Measurements from ENCODE around the gene DYNC2I2. TPM values are rescaled to one million over a fixed set of nuclear protein-coding genes. Genes with fewer than 3 reads are reported as not detected.

The DYNC2I2 gene
- total RNA-seq, 2 experiments from 2014 or later = 24.3 to 25.6 TPM

DNA sequence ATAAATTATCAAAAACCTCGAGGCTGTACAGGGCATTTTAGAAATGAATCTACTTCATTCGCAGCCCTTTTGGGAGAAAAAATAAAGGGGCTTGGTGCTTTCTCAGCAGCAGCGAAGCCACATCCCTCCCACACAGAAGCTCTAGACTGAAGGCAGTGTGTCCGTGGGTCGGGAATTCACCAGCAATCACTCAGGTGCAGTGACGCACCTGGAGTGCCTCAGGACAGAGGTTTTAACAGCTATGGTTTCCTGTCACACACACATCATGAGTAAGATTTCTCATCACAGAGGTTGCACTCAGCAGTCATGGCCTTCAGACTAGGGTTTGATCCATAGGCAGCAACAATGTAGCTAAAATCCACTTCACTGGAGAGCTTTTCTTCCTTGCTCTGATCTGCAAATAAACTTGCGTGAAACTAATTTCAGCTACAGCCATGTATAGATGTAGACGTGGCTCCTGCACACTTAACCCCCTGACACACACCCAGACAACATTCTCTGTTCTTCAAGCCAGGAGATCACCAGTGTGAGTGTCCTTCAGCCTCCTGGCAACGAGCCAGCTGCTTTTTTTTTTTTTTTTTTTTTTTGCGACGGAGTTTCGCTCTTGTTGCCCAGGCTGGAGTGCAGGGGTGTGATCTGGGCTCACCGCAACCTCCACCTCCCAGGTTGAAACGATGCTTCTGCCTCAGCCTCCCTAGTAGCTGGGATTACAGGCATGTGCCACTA is 34.8 kb downstream of the DYNC2I2 start:
- DNase-seq (no peak), ATAC-seq (no peak)
- intact Hi-C loops (cut with micrococcal nuclease) = no loop called here
- ChIA-PET POLR2A (interaction anchor here (1.5 kb wide), 1 partner anchor 8 kb away, joined by 4 read pairs; no protein-coding TSS in a partner anchor), CTCF (no interaction called here)
- Mint-ChIP-seq H3K4me1 (ENCODE audit: low read depth) (no peaks in the 10 kb centered on the region), H3K4me3 (no peak overlapping the region), H3K27ac (no peak overlapping the region), H3K27me3 (no peaks in the 10 kb centered on the region), H3K36me3 (ENCODE audit: low read depth) (peaks cover 45% of the 10 kb centered on the region), H3K9me3 (no peaks in the 10 kb centered on the region)
- TF ChIP-seq, protein P1, sequence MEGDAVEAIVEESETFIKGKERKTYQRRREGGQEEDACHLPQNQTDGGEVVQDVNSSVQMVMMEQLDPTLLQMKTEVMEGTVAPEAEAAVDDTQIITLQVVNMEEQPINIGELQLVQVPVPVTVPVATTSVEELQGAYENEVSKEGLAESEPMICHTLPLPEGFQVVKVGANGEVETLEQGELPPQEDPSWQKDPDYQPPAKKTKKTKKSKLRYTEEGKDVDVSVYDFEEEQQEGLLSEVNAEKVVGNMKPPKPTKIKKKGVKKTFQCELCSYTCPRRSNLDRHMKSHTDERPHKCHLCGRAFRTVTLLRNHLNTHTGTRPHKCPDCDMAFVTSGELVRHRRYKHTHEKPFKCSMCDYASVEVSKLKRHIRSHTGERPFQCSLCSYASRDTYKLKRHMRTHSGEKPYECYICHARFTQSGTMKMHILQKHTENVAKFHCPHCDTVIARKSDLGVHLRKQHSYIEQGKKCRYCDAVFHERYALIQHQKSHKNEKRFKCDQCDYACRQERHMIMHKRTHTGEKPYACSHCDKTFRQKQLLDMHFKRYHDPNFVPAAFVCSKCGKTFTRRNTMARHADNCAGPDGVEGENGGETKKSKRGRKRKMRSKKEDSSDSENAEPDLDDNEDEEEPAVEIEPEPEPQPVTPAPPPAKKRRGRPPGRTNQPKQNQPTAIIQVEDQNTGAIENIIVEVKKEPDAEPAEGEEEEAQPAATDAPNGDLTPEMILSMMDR (IDR thresholded peaks at IDR 0.05) = no peak

GRCh38 chr9:128619779-128620178 is 36.9 kb downstream of the DYNC2I2 start:
- no peak for DNase-seq
- TF ChIP-seq, protein P1 (IDR thresholded peaks at IDR 0.05) = no peak
- H3K27ac Mint-ChIP-seq = no peak overlapping the region
- no peaks in the 10 kb centered on the region for H3K9me3 Mint-ChIP-seq
- H3K36me3 Mint-ChIP-seq (ENCODE audit: low read depth) = peaks cover 48% of the 10 kb centered on the region
- no peaks in the 10 kb centered on the region for H3K27me3 Mint-ChIP-seq
- intact Hi-C loops (cut with micrococcal nuclease) = no loop called here
- no peak overlapping the region for H3K4me3 Mint-ChIP-seq
- ATAC-seq = no peak
- ChIA-PET CTCF (no interaction called here), POLR2A (interaction anchor here (0.6 kb wide), 1 partner anchor 12 kb away, joined by 3 read pairs; no protein-coding TSS in a partner anchor)
- no peaks in the 10 kb centered on the region for H3K4me1 Mint-ChIP-seq (ENCODE audit: low read depth)

- H3K27ac Mint-ChIP-seq = no peak overlapping the region
- H3K27me3 Mint-ChIP-seq = no peaks in the 10 kb centered on the region
- ATAC-seq (no peak), DNase-seq (no peak)
- intact Hi-C loops (cut with micrococcal nuclease) = no loop called here
- no peaks in the 10 kb centered on the region for H3K9me3 Mint-ChIP-seq
- no peak overlapping the region for H3K4me3 Mint-ChIP-seq
- H3K36me3 Mint-ChIP-seq (ENCODE audit: low read depth) = peaks cover 42% of the 10 kb centered on the region
- POLR2A ChIA-PET = no interaction called here
- CTCF ChIA-PET = no interaction called here
- TF ChIP-seq, protein P1 (IDR thresholded peaks at IDR 0.05) = no peak
- H3K4me1 Mint-ChIP-seq (ENCODE audit: low read depth) = no peaks in the 10 kb centered on the region
These were observed 37.5 kb downstream of the DYNC2I2 start for GRCh38 chr9:128619127-128619526.

- Mint-ChIP-seq H3K27ac (no peak overlapping the region), H3K4me1 (ENCODE audit: low read depth) (no peaks in the 10 kb centered on the region), H3K27me3 (no peaks in the 10 kb centered on the region), H3K4me3 (no peak overlapping the region), H3K9me3 (no peaks in the 10 kb centered on the region), H3K36me3 (ENCODE audit: low read depth) (peaks cover 47% of the 10 kb centered on the region)
- DNase-seq = no peak
- ChIA-PET POLR2A (no interaction called here), CTCF (no interaction called here)
- ATAC-seq = no peak
- TF ChIP-seq, protein P1 (IDR thresholded peaks at IDR 0.05) = no peak
- intact Hi-C loops (cut with micrococcal nuclease) = no loop called here
These were observed 38.7 kb downstream of the DYNC2I2 start for GRCh38 chr9:128617943-128618342.

DNA sequence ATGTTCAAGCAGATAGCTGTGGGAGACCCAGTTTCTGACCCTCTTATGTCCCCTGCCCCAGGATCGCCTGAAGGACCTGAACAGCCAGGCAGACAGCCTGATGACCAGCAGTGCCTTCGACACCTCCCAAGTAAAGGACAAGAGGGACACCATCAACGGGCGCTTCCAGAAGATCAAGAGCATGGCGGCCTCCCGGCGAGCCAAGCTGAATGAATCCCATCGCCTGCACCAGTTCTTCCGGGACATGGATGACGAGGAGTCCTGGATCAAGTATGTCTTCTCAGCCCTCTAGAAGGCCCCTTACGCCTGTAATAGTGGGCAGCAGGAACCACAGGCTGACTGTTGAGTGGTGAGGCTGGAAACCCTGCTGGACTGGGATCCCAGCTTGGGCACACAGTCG is 41.1 kb downstream of the DYNC2I2 start:
- no peaks in the 10 kb centered on the region for H3K4me1 Mint-ChIP-seq (ENCODE audit: low read depth)
- H3K36me3 Mint-ChIP-seq (ENCODE audit: low read depth) = peaks cover 52% of the 10 kb centered on the region
- CTCF ChIA-PET = interaction anchor here (1.1 kb wide), 1 partner anchor 147 kb away, joined by 3 read pairs; no protein-coding TSS in a partner anchor
- no peak overlapping the region for H3K27ac Mint-ChIP-seq
- intact Hi-C loops (cut with micrococcal nuclease) = no loop called here
- no peak for ATAC-seq
- no peak for DNase-seq
- TF ChIP-seq, protein P1 (IDR thresholded peaks at IDR 0.05) = no peak
- POLR2A ChIA-PET = interaction anchor here (1.4 kb wide), 1 partner anchor 63 kb away, joined by 3 read pairs; no protein-coding TSS in a partner anchor
- no peaks in the 10 kb centered on the region for H3K9me3 Mint-ChIP-seq
- no peak overlapping the region for H3K4me3 Mint-ChIP-seq
- H3K27me3 Mint-ChIP-seq = no peaks in the 10 kb centered on the region
